Measurements from ENCODE around the gene TMEM240. TPM values are rescaled to one million over a fixed set of nuclear protein-coding genes. Genes with fewer than 3 reads are reported as not detected.
"Not testable (repeated sequence)": the region's sequence is repeated elsewhere in the genome, so short reads cannot be mapped to it uniquely, and the experiment has no call there.

TMEM240 gene
- total and polyA plus RNA-seq, 11 donors, result 1.5 to 12.4 (median 4.2) TPM; not detected in 1

GRCh38 chr1:1521331-1521730, 19.1 kb downstream of the TMEM240 start:
- DNase-seq, result no peak
- no peak for ATAC-seq
- Histone ChIP-seq H3K27ac (no peak overlapping the region), H3K4me1 (no peaks in the 10 kb centered on the region), H3K36me3 (peaks cover 0 to 61% (median 40%) of the 10 kb centered on the region in 9 donors), H3K4me3 (no peak overlapping the region), H3K27me3 (no peaks in the 10 kb centered on the region), H3K9me3 (no peaks in the 10 kb centered on the region)
- TF ChIP-seq CTCF (IDR thresholded peaks at IDR 0.05) (no peak), POLR2A (IDR thresholded peaks at IDR 0.05) (no peak)
- WGBS, 4 donors, result 93 to 97% (median 95%) methylated on average over 17 to 19 of the region's 19 CpGs
- intact Hi-C loops (cut with DNase I), result no loop called here

GRCh38 chr1:1519805-1520505, 20.5 kb downstream of the TMEM240 start:
- H3K36me3 ChIP-seq, result peaks cover 0 to 51% (median 37%) of the 10 kb centered on the region in 9 donors
- intact Hi-C loops (cut with DNase I), result loop anchor here in 1 of 10 donors (10.0 kb wide), 1 partner anchor 95 kb away; the partner anchor contains the start of gene MIB2
- not testable (repeated sequence) for H3K9me3 ChIP-seq, H3K4me3 ChIP-seq, H3K27me3 ChIP-seq, H3K4me1 ChIP-seq, DNase-seq, H3K27ac ChIP-seq
- 93 to 98% (median 95%) methylated on average over 31 to 51 of the region's 51 CpGs for WGBS, 4 donors
- ATAC-seq, result peak in 1 of 4 donors; percentile 21

- H3K27me3 ChIP-seq, H3K4me3 ChIP-seq, H3K9me3 ChIP-seq, H3K27ac ChIP-seq, H3K4me1 ChIP-seq, DNase-seq, ATAC-seq: not testable (repeated sequence)
- intact Hi-C loops (cut with DNase I), result loop anchor here in 1 of 10 donors (10.0 kb wide), 1 partner anchor 96 kb away; the partner anchor contains the start of gene MIB2
- H3K36me3 ChIP-seq, result peaks cover 0 to 47% (median 34%) of the 10 kb centered on the region in 9 donors
- 93 to 96% (median 95%) methylated on average over 19 of the region's 19 CpGs for WGBS, 4 donors
These were observed 21.8 kb downstream of the TMEM240 start for GRCh38 chr1:1518621-1519007.

GRCh38 chr1:1517973-1518620, 22.3 kb downstream of the TMEM240 start:
- H3K4me3 ChIP-seq, result no peak overlapping the region
- DNase-seq, result no peak
- peaks cover 0 to 42% (median 29%) of the 10 kb centered on the region in 9 donors for H3K36me3 ChIP-seq
- intact Hi-C loops (cut with DNase I), result loop anchor here in 1 of 10 donors (10.0 kb wide), 1 partner anchor 97 kb away; the partner anchor contains the start of gene MIB2
- no peak for ATAC-seq
- no peaks in the 10 kb centered on the region for H3K9me3 ChIP-seq
- peaks cover 0 to 3% (median 0%) of the 10 kb centered on the region in 12 donors for H3K4me1 ChIP-seq
- no peaks in the 10 kb centered on the region for H3K27me3 ChIP-seq
- TF ChIP-seq POLR2A (IDR thresholded peaks at IDR 0.05) (no peak), CTCF (IDR thresholded peaks at IDR 0.05) (no peak)
- 93 to 97% (median 94%) methylated on average over 24 to 28 of the region's 28 CpGs for WGBS, 4 donors
- no peak overlapping the region for H3K27ac ChIP-seq

- DNase-seq, result not testable (repeated sequence)
- intact Hi-C loops (cut with DNase I), result loop anchor here in 1 of 10 donors (10.0 kb wide), 1 partner anchor 98 kb away; the partner anchor contains the start of gene MIB2
- WGBS, 4 donors, result 92 to 100% (median 95%) methylated on average over 10 to 14 of the region's 14 CpGs
These were observed 23.5 kb downstream of the TMEM240 start for GRCh38 chr1:1516923-1517322.

GRCh38 chr1:1514376-1514775, 26.0 kb downstream of the TMEM240 start:
- not testable (repeated sequence) for H3K27ac ChIP-seq, DNase-seq, H3K9me3 ChIP-seq, H3K4me3 ChIP-seq, H3K27me3 ChIP-seq, ATAC-seq
- intact Hi-C loops (cut with DNase I), result loop anchor here in 1 of 10 donors (10.0 kb wide), 1 partner anchor 100 kb away; the partner anchor contains the start of gene MIB2
- Histone ChIP-seq H3K36me3 (peaks cover 0 to 21% (median 7%) of the 10 kb centered on the region in 9 donors), H3K4me1 (peaks cover 0 to 10% (median 6%) of the 10 kb centered on the region in 12 donors)
- WGBS, 4 donors, result 73 to 90% (median 83%) methylated on average over 8 to 14 of the region's 16 CpGs

More at GRCh38 chr1:1516923-1517322, 23.5 kb downstream of the TMEM240 start:
- H3K4me3 ChIP-seq, ATAC-seq, H3K27ac ChIP-seq, H3K27me3 ChIP-seq, H3K4me1 ChIP-seq, H3K9me3 ChIP-seq: not testable (repeated sequence)
- H3K36me3 ChIP-seq, result peaks cover 0 to 38% (median 23%) of the 10 kb centered on the region in 9 donors

- not testable (repeated sequence) for H3K9me3 ChIP-seq, H3K27me3 ChIP-seq, H3K4me3 ChIP-seq, DNase-seq, ATAC-seq, H3K27ac ChIP-seq
- H3K36me3 ChIP-seq, result peaks cover 0 to 18% (median 7%) of the 10 kb centered on the region in 9 donors
- 75 to 86% (median 81%) methylated on average over 14 to 18 of the region's 18 CpGs for WGBS, 4 donors
- intact Hi-C loops (cut with DNase I), result loop anchor here in 1 of 10 donors (10.0 kb wide), 1 partner anchor 101 kb away; the partner anchor contains the start of gene MIB2
- peaks cover 0 to 15% (median 6%) of the 10 kb centered on the region in 12 donors for H3K4me1 ChIP-seq
These were observed 26.7 kb downstream of the TMEM240 start for GRCh38 chr1:1513675-1514074.

GRCh38 chr1:1512425-1512824, 28.0 kb downstream of the TMEM240 start:
- H3K4me1 ChIP-seq, result peaks cover 0 to 20% (median 7%) of the 10 kb centered on the region in 12 donors

More at GRCh38 chr1:1512425-1512824, 28.0 kb downstream of the TMEM240 start:
- not testable (repeated sequence) for H3K27me3 ChIP-seq, ATAC-seq, DNase-seq, H3K9me3 ChIP-seq
- Histone ChIP-seq H3K4me3 (peak overlapping the region; percentile 59 to 99 (median 79)), H3K27ac (peak overlapping the region in 7 of 12 donors; percentile 83 to 94 (median 86)), H3K36me3 (peaks cover 0 to 12% (median 5%) of the 10 kb centered on the region in 9 donors)
- WGBS, 4 donors, result 0 to 1% (median 0%) methylated on average over 8 to 48 of the region's 52 CpGs; no CpG with 5 or more reads in 1 of the 4 donors
- intact Hi-C loops (cut with DNase I), result loop anchor here in 1 of 10 donors (10.0 kb wide), 1 partner anchor 102 kb away; the partner anchor contains the start of gene MIB2
